ENCODE measurements around the gene TIMM29. TPM values are rescaled to one million over a fixed set of nuclear protein-coding genes. Genes with fewer than 3 reads are reported as not detected.

The TIMM29 gene
- total RNA-seq, 1 donor from 2014 or later, result 15.3 TPM

- ATAC-seq (no peak), DNase-seq (ENCODE audit: missing footprints) (no peak)
- intact Hi-C loops (cut with DNase I), result no loop called here
Observed at GRCh38 chr19:10908380-10908960, 20.1 kb upstream of the TIMM29 start.

GRCh38 chr19:10911579-10912363, 16.8 kb upstream of the TIMM29 start:
- intact Hi-C loops (cut with DNase I), result no loop called here
- ATAC-seq (no peak), DNase-seq (ENCODE audit: missing footprints) (no peak)

- ATAC-seq (no peak), DNase-seq (ENCODE audit: missing footprints) (no peak)
- intact Hi-C loops (cut with DNase I), result no loop called here
Observed at GRCh38 chr19:10912619-10913018, 16.0 kb upstream of the TIMM29 start.

- ATAC-seq, result no peak
- intact Hi-C loops (cut with DNase I), result no loop called here
- DNase-seq (ENCODE audit: missing footprints), result no peak
Observed at GRCh38 chr19:10913716-10914340, 14.8 kb upstream of the TIMM29 start.

- intact Hi-C loops (cut with DNase I), result no loop called here
- DNase-seq (ENCODE audit: missing footprints) (no peak), ATAC-seq (no peak)
Observed at GRCh38 chr19:10915130-10916091, 13.2 kb upstream of the TIMM29 start.

GRCh38 chr19:10916602-10917001, 12.0 kb upstream of the TIMM29 start:
- DNase-seq (ENCODE audit: missing footprints), result no peak
- intact Hi-C loops (cut with DNase I), result no loop called here
- no peak for ATAC-seq

GRCh38 chr19:10918359-10918758, 10.3 kb upstream of the TIMM29 start:
- DNase-seq (ENCODE audit: missing footprints) (peak; percentile 14), ATAC-seq (no peak)
- intact Hi-C loops (cut with DNase I), result no loop called here

- DNase-seq (ENCODE audit: missing footprints) (peak; percentile 39), ATAC-seq (no peak)
- intact Hi-C loops (cut with DNase I), result no loop called here
Observed at GRCh38 chr19:10919352-10920287, 9.0 kb upstream of the TIMM29 start.

GRCh38 chr19:10920288-10920655, 8.3 kb upstream of the TIMM29 start:
- ATAC-seq, result no peak
- peak; percentile 41 for DNase-seq (ENCODE audit: missing footprints)
- intact Hi-C loops (cut with DNase I), result no loop called here

- ATAC-seq, result no peak
- intact Hi-C loops (cut with DNase I), result no loop called here
- no peak for DNase-seq (ENCODE audit: missing footprints)
Observed at GRCh38 chr19:10920781-10921180, 7.8 kb upstream of the TIMM29 start.

GRCh38 chr19:10921199-10921909, 7.3 kb upstream of the TIMM29 start:
- no peak for DNase-seq (ENCODE audit: missing footprints)
- intact Hi-C loops (cut with DNase I), result no loop called here
- no peak for ATAC-seq

- DNase-seq (ENCODE audit: missing footprints) (no peak), ATAC-seq (no peak)
- intact Hi-C loops (cut with DNase I), result no loop called here
Observed at GRCh38 chr19:10921910-10922637, 6.5 kb upstream of the TIMM29 start.

- intact Hi-C loops (cut with DNase I), result no loop called here
- no peak for ATAC-seq
- no peak for DNase-seq (ENCODE audit: missing footprints)
Observed at GRCh38 chr19:10922638-10923014, 6.0 kb upstream of the TIMM29 start.

- intact Hi-C loops (cut with DNase I), result no loop called here
- DNase-seq (ENCODE audit: missing footprints), result peak; percentile 46
- no peak for ATAC-seq
Observed at GRCh38 chr19:10923260-10924112, 5.1 kb upstream of the TIMM29 start.

- ATAC-seq, result no peak
- no peak for DNase-seq (ENCODE audit: missing footprints)
- intact Hi-C loops (cut with DNase I), result no loop called here
Observed at GRCh38 chr19:10924597-10924996, 4.0 kb upstream of the TIMM29 start.
